PFSK-1 (cell line): Measurements from ENCODE around the gene TXNDC11.

Experiments
- FOXP2 ChIP-seq: optimal IDR thresholded peaks from 2 replicates; pipeline ENCODE3; 2011; ENCODE audit warnings: borderline replicate concordance, control low read depth, inconsistent platforms; ENCODE audit not compliant: insufficient read depth; ENCODE audit errors: extremely low read length, extremely low read depth
- POLR2AphosphoS5 ChIP-seq: IDR thresholded peaks from 2 replicates; pipeline ENCODE4 v1.6.1; 2012; ENCODE audit warnings: low read depth, mild to moderate bottlenecking, control low read depth, low read length, moderate library complexity
- SIN3A ChIP-seq: IDR thresholded peaks from 2 replicates; pipeline ENCODE4 v1.6.1; 2012; ENCODE audit warnings: mild to moderate bottlenecking, low read length, moderate library complexity, borderline replicate concordance; ENCODE audit not compliant: insufficient read depth
- TAF1 ChIP-seq: IDR thresholded peaks from 2 replicates; pipeline ENCODE4 v1.6.1; 2012; ENCODE audit warnings: low read length, control low read depth, borderline replicate concordance; ENCODE audit not compliant: insufficient read depth
- TF ChIP-seq, protein P1 (sequence below), 2 experiments: IDR thresholded peaks; 2 replicates each; pipeline versions ENCODE4 v1.6.1 to v1.8.0; 2011 to 2012; ENCODE audit warnings: low read depth in 2 of 2, low read length in 2 of 2, control low read depth in 1 of 2, inconsistent platforms in 1 of 2, mild to moderate bottlenecking in 1 of 2, moderate library complexity in 1 of 2; ENCODE audit not compliant: insufficient read depth in 1 of 2

TXNDC11 gene

DNA sequence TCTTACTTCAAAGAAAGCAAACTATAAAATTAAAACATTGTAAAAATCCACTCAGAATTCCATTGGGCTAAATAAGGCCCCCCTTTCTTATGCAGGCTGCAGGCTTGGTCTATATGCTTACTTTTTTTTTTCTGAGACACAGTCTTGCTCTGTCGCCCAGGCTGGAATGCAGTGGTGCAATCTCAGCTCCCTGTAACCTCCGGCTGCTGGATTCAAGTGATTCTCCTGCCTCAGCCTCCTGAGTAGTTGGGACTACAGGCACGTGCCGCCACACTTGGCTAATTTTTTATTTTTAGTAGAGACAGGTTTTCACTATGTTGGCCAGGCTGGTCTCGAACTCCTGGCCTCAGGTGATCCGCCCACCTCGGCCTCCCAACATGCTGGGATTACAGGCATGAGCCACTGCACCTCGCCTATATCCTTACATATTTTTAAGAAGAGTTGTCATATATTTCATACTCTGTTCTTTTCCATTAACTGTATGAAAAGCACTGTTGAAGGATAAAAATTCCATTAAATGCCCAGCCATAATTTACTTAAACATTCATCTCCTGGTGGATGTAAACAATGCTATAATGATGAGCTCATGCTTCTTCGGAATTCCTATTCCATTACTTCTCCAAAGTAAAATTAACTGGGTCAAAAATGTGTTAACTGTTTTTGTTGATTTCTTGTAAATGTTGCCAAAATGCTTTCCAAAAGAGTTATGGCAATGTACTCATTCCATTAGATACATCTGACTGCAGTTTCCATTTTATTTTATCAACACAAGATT, 56.6 kb downstream of the TXNDC11 start:
- TF ChIP-seq SIN3A (no peak), TAF1 (no peak), POLR2AphosphoS5 (no peak), FOXP2 (no peak)
- TF ChIP-seq, protein P1, sequence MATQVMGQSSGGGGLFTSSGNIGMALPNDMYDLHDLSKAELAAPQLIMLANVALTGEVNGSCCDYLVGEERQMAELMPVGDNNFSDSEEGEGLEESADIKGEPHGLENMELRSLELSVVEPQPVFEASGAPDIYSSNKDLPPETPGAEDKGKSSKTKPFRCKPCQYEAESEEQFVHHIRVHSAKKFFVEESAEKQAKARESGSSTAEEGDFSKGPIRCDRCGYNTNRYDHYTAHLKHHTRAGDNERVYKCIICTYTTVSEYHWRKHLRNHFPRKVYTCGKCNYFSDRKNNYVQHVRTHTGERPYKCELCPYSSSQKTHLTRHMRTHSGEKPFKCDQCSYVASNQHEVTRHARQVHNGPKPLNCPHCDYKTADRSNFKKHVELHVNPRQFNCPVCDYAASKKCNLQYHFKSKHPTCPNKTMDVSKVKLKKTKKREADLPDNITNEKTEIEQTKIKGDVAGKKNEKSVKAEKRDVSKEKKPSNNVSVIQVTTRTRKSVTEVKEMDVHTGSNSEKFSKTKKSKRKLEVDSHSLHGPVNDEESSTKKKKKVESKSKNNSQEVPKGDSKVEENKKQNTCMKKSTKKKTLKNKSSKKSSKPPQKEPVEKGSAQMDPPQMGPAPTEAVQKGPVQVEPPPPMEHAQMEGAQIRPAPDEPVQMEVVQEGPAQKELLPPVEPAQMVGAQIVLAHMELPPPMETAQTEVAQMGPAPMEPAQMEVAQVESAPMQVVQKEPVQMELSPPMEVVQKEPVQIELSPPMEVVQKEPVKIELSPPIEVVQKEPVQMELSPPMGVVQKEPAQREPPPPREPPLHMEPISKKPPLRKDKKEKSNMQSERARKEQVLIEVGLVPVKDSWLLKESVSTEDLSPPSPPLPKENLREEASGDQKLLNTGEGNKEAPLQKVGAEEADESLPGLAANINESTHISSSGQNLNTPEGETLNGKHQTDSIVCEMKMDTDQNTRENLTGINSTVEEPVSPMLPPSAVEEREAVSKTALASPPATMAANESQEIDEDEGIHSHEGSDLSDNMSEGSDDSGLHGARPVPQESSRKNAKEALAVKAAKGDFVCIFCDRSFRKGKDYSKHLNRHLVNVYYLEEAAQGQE (IDR thresholded peaks at IDR 0.05; ENCODE audit: insufficient read depth in 1 of 2, low read depth in 2 of 2, low read length in 2 of 2) = no peak

DNA sequence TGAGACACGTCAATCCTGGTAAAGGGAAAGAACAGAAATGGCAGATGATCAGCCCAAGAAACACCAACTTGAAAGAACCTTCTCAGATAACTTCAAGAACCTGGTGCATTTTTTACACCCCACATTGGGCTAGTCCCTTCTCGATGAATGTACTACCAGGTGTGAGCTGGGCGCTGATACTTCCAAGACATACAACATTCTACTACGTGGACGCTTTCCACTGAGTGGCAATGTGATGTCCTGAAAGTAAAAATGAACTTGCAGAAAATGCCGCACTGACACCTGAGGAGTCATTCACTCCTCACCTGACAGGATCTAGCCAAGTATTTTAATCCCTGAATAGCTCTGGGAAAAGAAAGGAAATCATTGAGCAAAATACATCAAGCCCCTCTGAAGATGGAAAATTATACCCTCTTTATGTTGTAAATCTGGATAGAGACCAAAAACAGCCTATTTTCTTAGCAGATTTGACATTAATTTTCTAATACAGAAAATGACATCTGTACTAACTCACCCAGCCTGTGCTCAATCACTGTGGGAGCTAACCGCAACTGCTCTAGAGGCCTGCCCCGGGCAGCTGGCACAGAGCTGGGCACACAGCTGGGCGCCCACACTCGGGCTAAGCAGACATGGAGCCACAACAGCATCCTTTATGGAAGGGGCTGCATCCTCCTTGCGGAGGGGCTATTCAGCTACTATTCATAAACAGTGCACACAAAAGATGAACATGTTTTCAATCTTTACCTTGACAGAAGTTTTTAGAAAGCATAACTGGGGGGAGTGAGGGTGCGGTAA, 58.2 kb downstream of the TXNDC11 start:
- no peak for TF ChIP-seq TAF1
- no peak for TF ChIP-seq FOXP2
- TF ChIP-seq POLR2AphosphoS5 = no peak
- TF ChIP-seq SIN3A = no peak
- TF ChIP-seq, protein P1 (IDR thresholded peaks at IDR 0.05; ENCODE audit: insufficient read depth in 1 of 2, low read depth in 2 of 2, low read length in 2 of 2) = no peak

DNA sequence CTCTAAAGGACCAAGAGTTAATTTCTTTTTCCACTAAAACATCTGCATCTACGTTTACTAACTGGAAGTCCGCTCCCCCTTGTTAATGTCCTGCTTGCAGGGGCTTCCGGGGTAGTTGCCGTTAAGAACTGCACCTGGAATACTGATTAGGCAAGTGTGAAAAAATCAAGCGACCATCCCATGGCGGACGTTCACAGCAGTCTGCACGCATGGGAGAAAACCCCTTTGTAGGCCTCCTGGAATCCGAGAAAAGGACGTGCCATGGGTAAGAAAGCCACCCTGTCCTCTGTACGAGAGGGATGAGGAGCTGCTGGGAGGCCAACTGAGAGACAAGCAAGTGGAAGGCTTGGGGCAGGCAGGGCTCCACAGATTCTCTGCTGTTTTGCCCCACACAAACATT, 59.5 kb downstream of the TXNDC11 start:
- TF ChIP-seq, protein P1 (IDR thresholded peaks at IDR 0.05; ENCODE audit: insufficient read depth in 1 of 2, low read depth in 2 of 2, low read length in 2 of 2) = no peak
- no peak for TF ChIP-seq TAF1
- TF ChIP-seq POLR2AphosphoS5 = no peak
- TF ChIP-seq SIN3A = no peak
- TF ChIP-seq FOXP2 = no peak

DNA sequence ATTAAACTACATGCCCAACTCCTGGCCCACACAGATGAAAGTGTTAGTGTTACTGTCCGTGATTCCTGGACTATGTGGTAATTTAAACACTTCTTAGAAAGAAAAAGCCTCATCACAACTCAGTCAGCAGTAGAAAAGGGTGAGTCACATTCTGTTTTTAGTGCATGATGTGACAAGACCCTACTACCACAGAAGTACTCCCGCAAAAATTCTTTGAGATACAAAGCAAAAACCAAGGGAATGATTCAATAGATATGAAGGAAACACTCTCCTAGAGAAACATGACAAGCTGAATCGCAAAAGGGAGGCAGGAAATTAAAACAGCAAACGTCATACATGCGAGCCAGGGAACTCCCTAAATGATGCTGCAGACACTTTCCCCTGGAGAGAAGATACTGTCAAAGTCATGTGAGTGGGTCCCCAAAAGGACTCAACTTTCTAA, 60.0 kb downstream of the TXNDC11 start:
- TF ChIP-seq POLR2AphosphoS5 = no peak
- TF ChIP-seq, protein P1 (IDR thresholded peaks at IDR 0.05; ENCODE audit: insufficient read depth in 1 of 2, low read depth in 2 of 2, low read length in 2 of 2) = no peak
- TF ChIP-seq FOXP2 = no peak
- no peak for TF ChIP-seq SIN3A
- no peak for TF ChIP-seq TAF1
